Endothelial cell of umbilical vein (primary cell): Measurements from ENCODE around the gene TNNI3K. TPM values are rescaled to one million over a fixed set of nuclear protein-coding genes. Genes with fewer than 3 reads are reported as not detected.

ENCODE experiments used
- BruUV-seq: library from RNA; stranded (reverse); fragments of 400-500 nt; replicated peaks from 2 replicates; lab custom pipeline; 2021; lab: Mats Ljungman, UMichigan
- CTCF ChIA-PET: fragments of 300-600, 350-600 bp; sonication (Branson Sonifier 250); formaldehyde crosslinking; loops from one replicate; lab custom pipeline; 2021; ENCODE audit warnings: antibody characterized with exemption, inconsistent platforms; lab: Charles Lee
- POLR2A ChIA-PET: fragments of 300-600, 350-600 bp; sonication (Branson Sonifier 250); formaldehyde crosslinking; loops from one replicate; lab custom pipeline; 2021; ENCODE audit warnings: antibody characterized with exemption, inconsistent platforms; lab: Charles Lee
- DNase-seq: peaks from one replicate; pipeline ENCODE4 v3.0.0-alpha.2; 2011; ENCODE audit warnings: low read depth, low spot score
- FAIRE-seq: peaks from 2 replicates; lab custom pipeline; 2011; peaks lifted over from hg19 to GRCh38; lab: Jason Lieb, UNC
- H2AFZ ChIP-seq: 2 replicates; pipeline ENCODE4 v1.6.0; 2012; ENCODE audit warnings: low read depth, low read length, control low read depth, inconsistent platforms
- H3K27ac ChIP-seq: 2 replicates; pipeline ENCODE4 v1.5.1; 2011; ENCODE audit warnings: low read depth, mild to moderate bottlenecking, control low read depth, low read length, moderate library complexity; ENCODE audit not compliant: insufficient read depth
- H3K27me3 ChIP-seq, 2 experiments: 2 replicates each; pipeline versions ENCODE4 v1.6.0 to v1.6.1; 2011; ENCODE audit warnings: low read length in 2 of 2, mixed read lengths in 1 of 2; ENCODE audit not compliant: control insufficient read depth in 2 of 2, insufficient read depth in 2 of 2
- H3K36me3 ChIP-seq, 2 experiments: 2 replicates in 1 of 2; 3 replicates in 1 of 2; pipeline ENCODE4 v1.5.1; 2011; ENCODE audit warnings: low read length in 2 of 2, mild to moderate bottlenecking in 1 of 2, moderate library complexity in 1 of 2; ENCODE audit not compliant: control insufficient read depth in 2 of 2, insufficient read depth in 2 of 2; ENCODE audit errors: extremely low read depth in 1 of 2
- H3K4me1 ChIP-seq: 3 replicates; pipeline ENCODE4 v1.5.1; 2011; ENCODE audit warnings: mild to moderate bottlenecking, low read length; ENCODE audit not compliant: control insufficient read depth, insufficient read depth; ENCODE audit errors: extremely low read depth
- H3K4me2 ChIP-seq: 2 replicates; pipeline ENCODE4 v1.6.1; 2011; ENCODE audit warnings: low read length, control low read depth, mixed read lengths; ENCODE audit not compliant: insufficient read depth
- H3K4me3 ChIP-seq, 3 experiments: fragments of 200-600 bp in 1 of 3; sonication (generic), shearing (Covaris generic) in 1 of 3; replicated peaks in 1 of 3; 2 replicates each; pipeline ENCODE4 v1.5.1; 2011 to 2016; ENCODE audit warnings: control low read depth in 3 of 3, low read length in 3 of 3, mild to moderate bottlenecking in 2 of 3, inconsistent platforms in 1 of 3, low read depth in 1 of 3, moderate library complexity in 1 of 3; ENCODE audit not compliant: insufficient read depth in 1 of 3
- H3K79me2 ChIP-seq: 2 replicates; pipeline ENCODE4 v1.6.0; 2012; ENCODE audit warnings: low read length, inconsistent platforms; ENCODE audit not compliant: control insufficient read depth, insufficient read depth
- H3K9ac ChIP-seq: replicated peaks from 2 replicates; pipeline ENCODE3; 2011; ENCODE audit warnings: low read length, control low read depth; ENCODE audit not compliant: insufficient read depth; ENCODE audit errors: extremely low read depth
- H3K9me1 ChIP-seq: replicated peaks from 3 replicates; pipeline ENCODE4 v1.6.0; 2011; ENCODE audit warnings: mild to moderate bottlenecking, low read length; ENCODE audit not compliant: control insufficient read depth, insufficient read depth; ENCODE audit errors: extremely low read depth
- H3K9me3 ChIP-seq: replicated peaks from 2 replicates; pipeline ENCODE4 v1.5.1; 2012; ENCODE audit warnings: low read length, inconsistent platforms; ENCODE audit not compliant: control insufficient read depth, insufficient read depth
- H4K20me1 ChIP-seq: replicated peaks from 2 replicates; pipeline ENCODE3; 2011; ENCODE audit warnings: mild to moderate bottlenecking, low read length; ENCODE audit not compliant: control insufficient read depth, insufficient read depth; ENCODE audit errors: extremely low read depth
- CTCF ChIP-seq, 2 donors: IDR thresholded peaks; 1 replicate in 1 of 2; 2 replicates in 1 of 2; pipeline ENCODE4 v1.5.1; 2011; ENCODE audit warnings: low read length in 2 of 2, mild to moderate bottlenecking in 2 of 2, moderate library complexity in 2 of 2, control low read depth in 1 of 2, inconsistent platforms in 1 of 2, low read depth in 1 of 2; ENCODE audit not compliant: insufficient read depth in 1 of 2; ENCODE audit errors: extremely low read depth in 1 of 2
- EZH2 ChIP-seq: IDR thresholded peaks from 2 replicates; pipeline ENCODE4 v1.6.1; 2012; ENCODE audit warnings: borderline replicate concordance, low read depth, mild to moderate bottlenecking, moderate library complexity, low read length, inconsistent platforms; ENCODE audit not compliant: severe bottlenecking
- FOS ChIP-seq: IDR thresholded peaks from 2 replicates; pipeline ENCODE4 v1.6.1; 2011; ENCODE audit warnings: mild to moderate bottlenecking, low read length, moderate library complexity, borderline replicate concordance; ENCODE audit not compliant: insufficient read depth
- GATA2 ChIP-seq: IDR thresholded peaks from 2 replicates; pipeline ENCODE4 v1.7.0; 2011; ENCODE audit warnings: low read depth, mild to moderate bottlenecking, moderate library complexity, mixed read lengths, low read length; ENCODE audit not compliant: insufficient read length, insufficient read depth
- JUN ChIP-seq: IDR thresholded peaks from 2 replicates; pipeline ENCODE4 v1.6.1; 2011; ENCODE audit warnings: borderline replicate concordance, low read depth; ENCODE audit not compliant: insufficient read length, insufficient read depth
- MAX ChIP-seq: IDR thresholded peaks from 2 replicates; pipeline ENCODE4 v1.6.1; 2011; ENCODE audit not compliant: insufficient read depth, insufficient read length
- MYC ChIP-seq: IDR thresholded peaks from one replicate; pipeline ENCODE4 v1.6.1; 2011; ENCODE audit warnings: mild to moderate bottlenecking, low read depth, low read length
- POLR2A ChIP-seq: IDR thresholded peaks from 2 replicates; pipeline ENCODE4 v1.6.1; 2012; ENCODE audit warnings: low read depth, mild to moderate bottlenecking, control low read depth, low read length
- POLR2AphosphoS5 ChIP-seq: IDR thresholded peaks from 2 replicates; pipeline ENCODE4 v1.6.1; 2012; ENCODE audit warnings: low read depth, mild to moderate bottlenecking, control low read depth, low read length, moderate library complexity; ENCODE audit not compliant: insufficient read depth
- dilution Hi-C: fragments of 300-500 bp; cut with MboI; formaldehyde crosslinking; loops from one replicate; pipeline ENCODE4 v1.15.0; 2019; ENCODE audit warnings: low sequenced_read_pairs; ENCODE audit not compliant: extremely low pct_ligation_motif_present
- intact Hi-C: fragments of 100-400 bp; cut with micrococcal nuclease; formaldehyde crosslinking; loops from one replicate; pipeline ENCODE4 v1.10.0; 2022
- polyA plus RNA-seq, 4 experiments: library from polyadenylated mRNA; depleted of rRNA in 3 of 4; stranded (reverse) in 3 of 4; unstranded in 1 of 4; fragments of >200 nt; gene quantifications; 2 replicates each; pipeline versions ENCODE4 v1.2.1 to v1.2.3, GENCODE V29; 2011 to 2012; ENCODE audit warnings: missing spikeins in 1 of 4
- total RNA-seq: library from RNA; stranded (reverse); gene quantifications from 2 replicates; pipeline ENCODE4 v1.2.3, GENCODE V29; 2021

Gene TNNI3K
- total and polyA plus RNA-seq, 2 donors (not counting 3 experiments of a cell fraction or from before 2014, with no cell fraction given), result 0.69 TPM; not detected in 1

GRCh38 chr1:74271503-74271902 lies 36.3 kb downstream of the TNNI3K start:
- Histone ChIP-seq H3K4me1 (no peaks in the 10 kb centered on the region), H4K20me1 (no peaks in the 10 kb centered on the region), H3K9ac (no peak overlapping the region), H3K9me3 (no peaks in the 10 kb centered on the region), H3K4me2 (no peak overlapping the region), H3K9me1 (no peaks in the 10 kb centered on the region), H3K27me3 (no peaks in the 10 kb centered on the region), H3K36me3 (no peaks in the 10 kb centered on the region), H3K4me3 (no peak overlapping the region), H3K27ac (no peak overlapping the region), H3K79me2 (no peaks in the 10 kb centered on the region), H2AFZ (no peak overlapping the region)
- FAIRE-seq, result no peak
- intact Hi-C loops, result no loop called here
- no peak for DNase-seq
- no peak for TF ChIP-seq POLR2A
- no peak for TF ChIP-seq EZH2
- no peak for TF ChIP-seq FOS
- no peak for TF ChIP-seq MYC
- TF ChIP-seq JUN, result no peak
- no peak for TF ChIP-seq GATA2
- TF ChIP-seq CTCF (IDR thresholded peaks at IDR 0.05; ENCODE audit: extremely low read depth in 1 of 2, insufficient read depth in 1 of 2, low read depth in 1 of 2, low read length in 2 of 2), result no peak
- no peak for TF ChIP-seq MAX
- TF ChIP-seq POLR2AphosphoS5, result no peak
- dilution Hi-C loops, result no loop called here
- POLR2A ChIA-PET, result no interaction called here
- CTCF ChIA-PET, result interaction anchor here (1.1 kb wide), 1 partner anchor 52 kb away, joined by 3 read pairs; no protein-coding TSS in a partner anchor
- no TSS peak for BruUV-seq
